Measurements from ENCODE around the gene RAB5IF. TPM values are rescaled to one million over a fixed set of nuclear protein-coding genes. Genes with fewer than 3 reads are reported as not detected.

The RAB5IF gene
- polyA plus RNA-seq, 1 donor from 2014 or later = 205 TPM

GRCh38 chr20:36585410-36586125 is 20.0 kb upstream of the RAB5IF start:
- Histone ChIP-seq H3K4me3 (ENCODE audit: low read length) (no peak overlapping the region), H3K9me2 (ENCODE audit: insufficient read depth, low read length) (no peaks in the 10 kb centered on the region), H3K79me2 (replicated peaks; ENCODE audit: insufficient read depth, low read length) (no peaks in the 10 kb centered on the region), H4K20me1 (ENCODE audit: insufficient read depth) (no peaks in the 10 kb centered on the region), H3K4me2 (ENCODE audit: low read length) (no peak overlapping the region), H3K27ac (ENCODE audit: low read length) (no peak overlapping the region), H3K9ac (ENCODE audit: low read length) (no peak overlapping the region), H3K36me3 (ENCODE audit: insufficient read depth, low read length) (no peaks in the 10 kb centered on the region), H3F3A (ENCODE audit: insufficient read depth, low read length, poor library complexity, severe bottlenecking) (no peaks in the 10 kb centered on the region), H3K9me3 (ENCODE audit: low read length) (no peaks in the 10 kb centered on the region), H3K27me3 (ENCODE audit: insufficient read depth, low read depth, low read length) (no peaks in the 10 kb centered on the region), H2AFZ (ENCODE audit: low read depth, low read length) (no peak overlapping the region)
- TF ChIP-seq RAD21 (conservative IDR thresholded peaks at IDR 0.05) (no peak), EP300 (conservative IDR thresholded peaks at IDR 0.05; ENCODE audit: poor library complexity, severe bottlenecking) (no peak), POLR2AphosphoS5 (IDR thresholded peaks at IDR 0.05) (no peak), SMC3 (conservative IDR thresholded peaks at IDR 0.05; ENCODE audit: poor library complexity) (no peak), EZH2 (IDR thresholded peaks at IDR 0.05; ENCODE audit: borderline replicate concordance, insufficient read depth, low read length, poor library complexity, severe bottlenecking) (no peak), MXI1 (conservative IDR thresholded peaks at IDR 0.05; ENCODE audit: poor library complexity, severe bottlenecking) (no peak), CTCF (IDR thresholded peaks at IDR 0.05; ENCODE audit: poor library complexity, severe bottlenecking) (no peak), REST (IDR thresholded peaks at IDR 0.05; ENCODE audit: borderline replicate concordance) (no peak), TAF1 (IDR thresholded peaks at IDR 0.05; ENCODE audit: low read depth) (no peak)

GRCh38 chr20:36587388-36588070 is 18.1 kb upstream of the RAB5IF start:
- no peaks in the 10 kb centered on the region for H3K79me2 ChIP-seq (replicated peaks; ENCODE audit: insufficient read depth, low read length)
- H3K9me3 ChIP-seq (ENCODE audit: low read length) = no peaks in the 10 kb centered on the region
- no peaks in the 10 kb centered on the region for H3F3A ChIP-seq (ENCODE audit: insufficient read depth, low read length, poor library complexity, severe bottlenecking)
- H3K36me3 ChIP-seq (ENCODE audit: insufficient read depth, low read length) = no peaks in the 10 kb centered on the region
- TF ChIP-seq SMC3 (conservative IDR thresholded peaks at IDR 0.05; ENCODE audit: poor library complexity) = no peak
- no peak overlapping the region for H3K4me2 ChIP-seq (ENCODE audit: low read length)
- no peak overlapping the region for H2AFZ ChIP-seq (ENCODE audit: low read depth, low read length)
- no peak overlapping the region for H3K4me3 ChIP-seq (ENCODE audit: low read length)
- no peak overlapping the region for H3K27ac ChIP-seq (ENCODE audit: low read length)
- H3K9ac ChIP-seq (ENCODE audit: low read length) = no peak overlapping the region
- no peaks in the 10 kb centered on the region for H4K20me1 ChIP-seq (ENCODE audit: insufficient read depth)
- no peaks in the 10 kb centered on the region for H3K9me2 ChIP-seq (ENCODE audit: insufficient read depth, low read length)
- no peaks in the 10 kb centered on the region for H3K27me3 ChIP-seq (ENCODE audit: insufficient read depth, low read depth, low read length)
